Hematopoietic multipotent progenitor cell treated with erythropoietin and hydrocortisone succinate and interleukin-3 and kit ligand, for 17 days (in vitro differentiated cells): ENCODE measurements around the gene COL27A1.

ENCODE experiments used
- DNase-seq: peaks from one replicate; pipeline ENCODE4 v3.0.0-alpha.2; 2015; ENCODE audit warnings: low spot score

COL27A1 gene

DNA sequence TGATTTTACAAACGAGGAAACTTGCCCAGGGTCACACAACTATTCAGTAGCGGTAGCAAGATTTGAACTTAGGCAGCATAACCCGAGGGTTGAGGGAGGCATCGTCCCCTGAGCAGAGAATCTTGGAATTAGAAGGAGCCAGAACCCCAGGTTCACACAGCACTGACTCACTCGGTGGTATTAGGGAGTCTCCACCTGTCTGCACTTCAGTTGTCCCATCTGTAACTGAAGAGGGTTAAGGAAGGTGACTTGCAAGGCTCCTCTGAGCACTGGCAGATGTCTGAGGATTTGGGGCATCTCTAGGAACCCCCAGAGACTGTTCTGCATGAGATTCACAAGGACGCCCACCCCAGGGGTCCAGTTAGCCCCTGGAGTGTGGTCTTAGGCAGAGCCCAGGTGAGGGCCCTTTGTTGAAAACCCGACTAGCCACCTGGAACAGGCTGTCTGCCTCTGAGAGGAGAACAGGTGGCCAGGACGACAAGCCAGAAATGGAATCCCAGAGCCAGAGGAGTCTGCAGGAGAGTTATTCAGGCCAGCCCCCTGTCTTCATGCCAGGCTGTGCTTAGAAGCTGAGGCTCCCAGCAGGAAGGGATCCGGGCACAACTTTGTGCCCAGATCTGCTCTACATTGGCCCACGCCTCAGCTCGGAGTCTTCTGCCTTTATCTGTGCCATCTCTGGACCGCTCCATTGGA is 117.5 kb downstream of the COL27A1 start:
- DNase-seq, result no peak

- DNase-seq, result no peak
Observed at GRCh38 chr9:114273461-114273881, 118.1 kb downstream of the COL27A1 start.

DNA sequence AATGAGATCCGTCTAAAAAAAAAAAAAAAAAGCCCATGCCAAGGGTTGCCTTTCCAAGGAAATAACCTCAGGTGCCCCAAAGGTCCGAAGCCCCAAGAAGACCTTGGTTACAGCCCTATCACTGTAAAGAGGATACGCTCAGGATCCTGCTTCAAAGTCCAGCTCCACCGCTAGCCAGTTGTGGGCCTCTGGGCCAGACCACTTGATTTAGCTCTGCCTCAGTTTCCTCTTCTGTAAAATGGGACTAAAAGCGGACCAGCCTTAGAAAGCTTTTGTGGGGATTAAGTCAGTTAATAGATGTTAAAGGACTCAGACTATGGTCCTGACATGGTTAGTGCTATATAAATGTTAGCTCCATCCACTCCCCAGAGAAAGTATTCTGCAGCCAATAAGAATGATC is 118.9 kb downstream of the COL27A1 start:
- no peak for DNase-seq

GRCh38 chr9:114275246-114276004 is 120.1 kb downstream of the COL27A1 start:
- DNase-seq, result no peak

GRCh38 chr9:114276908-114277821 is 121.8 kb downstream of the COL27A1 start:
- no peak for DNase-seq

GRCh38 chr9:114278356-114278755 is 123.0 kb downstream of the COL27A1 start:
- no peak for DNase-seq

DNA sequence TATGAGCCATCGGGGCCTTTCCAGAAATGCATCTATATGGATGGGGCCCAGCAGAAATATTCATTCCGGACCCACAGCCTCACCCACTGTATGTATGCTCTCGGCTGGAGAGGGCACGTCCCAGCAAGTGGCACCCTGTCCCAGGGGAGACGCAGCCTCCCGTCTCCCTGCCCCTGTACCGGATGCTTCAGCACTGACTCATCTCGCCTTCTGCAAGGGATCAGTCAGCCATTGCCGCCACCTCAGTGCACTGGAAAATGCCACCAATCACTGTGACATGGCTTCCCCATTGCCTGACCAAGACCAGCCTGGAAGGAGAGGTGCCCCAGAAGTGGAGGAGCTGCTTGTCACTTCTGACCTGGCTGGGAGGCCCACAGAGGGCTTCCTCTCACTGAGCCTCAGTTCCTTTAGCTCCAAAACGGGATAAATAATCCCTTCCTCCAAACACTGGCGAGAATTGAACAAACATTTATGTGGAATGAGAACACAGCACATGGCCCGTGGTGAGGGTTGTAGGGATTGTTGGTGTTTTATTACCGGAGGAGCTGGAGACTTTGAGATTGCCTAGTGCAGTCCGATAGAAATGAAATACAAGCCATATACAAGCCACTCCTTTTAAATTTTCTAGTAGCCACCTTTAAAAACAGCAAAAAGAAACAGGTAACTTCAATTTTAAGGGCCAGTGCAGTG is 123.7 kb downstream of the COL27A1 start:
- DNase-seq, result no peak

- no peak for DNase-seq
Observed at GRCh38 chr9:114279693-114280092, 124.4 kb downstream of the COL27A1 start.

GRCh38 chr9:114280636-114281472 is 125.5 kb downstream of the COL27A1 start:
- DNase-seq, result no peak

GRCh38 chr9:114281473-114282103 is 126.3 kb downstream of the COL27A1 start:
- DNase-seq, result no peak

DNA sequence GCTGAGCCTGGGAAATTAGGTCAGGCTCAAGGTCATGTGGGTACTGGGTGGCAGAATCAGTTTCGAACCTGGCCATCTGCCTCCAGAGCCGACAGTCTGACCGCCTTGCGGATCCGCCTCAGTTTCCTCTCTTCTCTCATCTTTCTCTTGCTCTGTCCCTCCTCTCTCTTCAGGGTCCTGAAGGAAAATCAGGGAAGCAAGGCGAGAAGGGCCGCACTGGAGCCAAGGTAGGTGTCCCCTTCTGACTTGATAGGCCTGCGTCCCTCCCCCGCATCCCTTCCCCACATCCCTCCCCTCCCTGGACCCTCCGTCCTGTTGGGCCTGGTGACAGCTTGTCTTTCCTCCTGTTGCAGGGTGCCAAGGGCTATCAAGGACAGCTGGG is 126.8 kb downstream of the COL27A1 start:
- no peak for DNase-seq

GRCh38 chr9:114282507-114282906 is 127.2 kb downstream of the COL27A1 start:
- DNase-seq, result no peak

- no peak for DNase-seq
Observed at GRCh38 chr9:114282926-114283325, 127.6 kb downstream of the COL27A1 start.

DNA sequence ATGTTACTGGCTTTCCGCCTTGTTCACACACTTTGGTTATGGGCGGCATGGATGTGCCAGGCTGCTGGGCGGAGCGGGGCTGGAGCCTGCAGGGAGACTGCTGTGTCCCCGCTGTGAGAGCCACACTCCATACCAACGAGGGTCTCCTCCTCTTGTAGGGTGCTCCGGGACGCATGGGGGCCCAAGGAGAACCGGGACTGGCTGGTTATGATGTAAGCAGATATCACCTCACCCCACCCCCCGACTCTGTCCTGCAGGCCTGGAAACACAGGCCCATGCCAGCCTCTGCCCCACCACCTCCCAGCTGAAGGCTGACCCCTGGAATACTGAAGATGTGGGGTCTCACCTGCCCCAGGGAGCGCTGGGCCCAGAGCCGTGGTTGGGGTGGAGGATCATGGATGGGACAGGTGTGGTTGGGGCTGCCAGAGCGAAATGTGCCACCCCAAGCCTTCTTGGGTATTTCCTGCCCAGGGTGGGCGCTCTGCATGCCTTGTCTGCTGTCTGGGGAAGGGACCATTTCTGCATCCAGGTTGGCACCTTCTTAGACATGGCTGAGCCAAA is 128.3 kb downstream of the COL27A1 start:
- DNase-seq, result no peak

DNA sequence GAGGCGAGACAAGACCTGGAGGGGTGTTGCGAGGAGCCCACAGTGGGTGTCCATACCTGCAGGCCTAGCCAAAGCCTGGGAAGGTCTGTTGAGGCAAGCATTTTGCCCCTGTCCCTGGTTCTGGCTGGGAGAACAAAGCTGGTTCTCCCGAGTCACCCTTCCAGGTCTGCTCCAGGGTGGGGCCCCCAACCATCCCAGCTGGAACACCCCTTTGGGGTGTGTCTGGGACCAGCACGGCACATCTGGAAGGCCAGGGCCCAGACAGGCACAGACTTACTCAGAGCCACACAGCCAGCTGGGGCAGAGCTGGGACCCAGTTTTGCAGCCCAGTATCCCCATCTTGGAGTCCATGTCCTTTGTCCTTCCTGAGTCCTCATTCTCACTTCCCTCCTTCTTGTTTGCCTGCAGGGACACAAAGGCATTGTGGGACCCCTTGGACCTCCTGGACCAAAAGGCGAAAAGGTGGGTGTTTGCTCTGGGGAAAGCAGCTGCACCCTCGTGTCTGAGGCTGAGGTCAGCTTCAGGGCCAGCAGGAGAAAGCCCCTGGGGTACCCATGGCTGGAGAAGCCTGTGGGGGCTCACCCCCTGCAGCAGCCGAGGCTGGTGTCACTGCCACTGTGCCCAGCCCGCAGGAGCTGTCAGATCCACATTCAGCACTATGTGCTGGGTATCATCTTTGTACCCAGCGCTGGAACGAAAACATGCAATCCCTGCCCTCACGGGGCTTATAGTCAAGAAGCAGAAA is 129.2 kb downstream of the COL27A1 start:
- DNase-seq, result no peak

- DNase-seq, result no peak
Observed at GRCh38 chr9:114285166-114285867, 130.0 kb downstream of the COL27A1 start.

DNA sequence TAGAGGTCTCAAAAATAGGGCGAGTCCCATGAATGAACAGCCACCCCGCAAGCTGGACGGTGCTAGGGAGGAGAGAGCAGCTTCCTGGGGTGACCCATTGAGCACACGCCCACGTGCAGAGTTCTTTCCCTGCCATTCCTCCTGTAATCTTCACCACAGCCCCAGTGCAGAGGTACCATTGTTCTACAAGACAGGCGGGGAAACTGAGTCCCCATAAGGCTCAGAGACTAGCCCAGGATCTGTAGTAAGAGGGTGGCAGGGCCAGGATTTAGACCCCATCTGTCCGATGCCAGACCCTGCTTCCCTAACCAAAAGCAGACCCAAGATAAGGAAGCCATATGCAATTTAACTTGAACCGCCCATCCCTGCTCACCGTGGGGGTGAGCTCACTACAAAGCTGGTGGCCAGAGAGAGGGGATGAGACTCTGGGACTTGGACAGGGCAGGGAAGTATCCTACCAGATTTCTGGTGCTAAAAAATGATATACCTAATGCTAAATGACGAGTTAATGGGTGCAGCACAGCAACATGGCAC is 130.9 kb downstream of the COL27A1 start:
- DNase-seq, result no peak

DNA sequence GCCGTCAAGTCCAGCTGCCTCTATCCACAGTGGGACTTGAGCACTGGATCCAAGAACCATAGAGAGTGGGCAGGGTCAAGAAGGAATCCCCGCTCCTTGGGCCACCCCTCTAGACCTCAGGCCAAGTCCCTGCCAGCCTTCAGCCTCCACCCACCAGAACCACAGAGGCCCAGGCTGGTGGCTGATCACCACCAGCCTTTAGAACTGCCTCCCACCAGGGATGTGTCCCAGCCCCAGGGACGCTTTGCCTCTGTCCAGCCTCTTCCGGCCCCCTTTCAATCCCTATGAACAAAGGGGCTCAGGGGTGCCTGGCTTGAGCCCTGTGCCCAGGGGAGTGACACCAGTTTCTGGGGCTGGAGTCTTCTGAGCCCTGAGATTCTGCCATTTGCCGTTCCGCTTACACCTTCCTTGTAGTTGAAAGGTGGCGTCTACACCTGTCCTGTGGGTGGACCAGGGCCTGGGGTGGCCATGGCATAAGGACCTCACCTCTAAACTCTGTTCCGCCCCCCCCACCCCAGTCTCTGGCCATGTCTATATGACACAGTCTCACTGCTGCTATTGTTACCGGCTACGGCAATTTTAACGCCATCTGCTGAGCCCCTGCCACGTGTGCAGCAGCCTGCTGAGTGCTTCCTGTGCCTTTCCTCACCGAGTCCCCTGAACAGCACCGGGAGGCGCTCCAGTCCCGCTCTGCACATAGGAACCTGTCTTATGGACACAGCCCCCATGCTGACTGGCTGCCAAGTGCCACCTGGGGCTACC is 131.8 kb downstream of the COL27A1 start:
- no peak for DNase-seq
